ENCODE measurements around the gene GFOD2.

- TF ChIP-seq CTCF (IDR thresholded peaks at IDR 0.05) (no peak), POLR2A (IDR thresholded peaks at IDR 0.05) (no peak)
These were observed 71.9 kb downstream of the GFOD2 start for GRCh38 chr16:67647111-67647651.

Data from body of pancreas (tissue), 4 donors.